GM18870 (cell line): Measurements from ENCODE around the gene RNF138.
"Not testable (repeated sequence)": the region's sequence is repeated elsewhere in the genome, so short reads cannot be mapped to it uniquely, and the experiment has no call there.

Experiments used
- ATAC-seq: cut with Tn5 transposase; IDR thresholded peaks from one replicate; pipeline ENCODE4 v1.9.1; 2021; ENCODE audit warnings: moderate library complexity; ENCODE audit not compliant: unreplicated experiment

The RNF138 gene

GRCh38 chr18:32095192-32095899 is 3.7 kb downstream of the RNF138 start:
- ATAC-seq, result no peak

- ATAC-seq, result no peak
These were observed 4.2 kb downstream of the RNF138 start for GRCh38 chr18:32095900-32096229.

GRCh38 chr18:32096946-32097345 is 5.3 kb downstream of the RNF138 start:
- ATAC-seq, result no peak

GRCh38 chr18:32104516-32104915 is 12.8 kb downstream of the RNF138 start:
- ATAC-seq, result no peak

- no peak for ATAC-seq
These were observed 18.3 kb downstream of the RNF138 start for GRCh38 chr18:32110005-32110404.

- no peak for ATAC-seq
These were observed 20.0 kb downstream of the RNF138 start for GRCh38 chr18:32111706-32112105.

- no peak for ATAC-seq
These were observed 21.2 kb downstream of the RNF138 start for GRCh38 chr18:32112826-32113225.

GRCh38 chr18:32114293-32114942 is 22.7 kb downstream of the RNF138 start:
- no peak for ATAC-seq

GRCh38 chr18:32122039-32122438 is 30.4 kb downstream of the RNF138 start:
- no peak for ATAC-seq

GRCh38 chr18:32126538-32126937 is 34.9 kb downstream of the RNF138 start:
- ATAC-seq, result no peak

GRCh38 chr18:32135625-32136024 is 44.0 kb downstream of the RNF138 start:
- no peak for ATAC-seq

GRCh38 chr18:32138332-32138982 is 46.8 kb downstream of the RNF138 start:
- ATAC-seq, result no peak

- ATAC-seq, result no peak
These were observed 48.2 kb downstream of the RNF138 start for GRCh38 chr18:32139835-32140283.

GRCh38 chr18:32148185-32148870 is 56.7 kb downstream of the RNF138 start:
- no peak for ATAC-seq

GRCh38 chr18:32152705-32153448 is 61.2 kb downstream of the RNF138 start:
- ATAC-seq, result peak; percentile 87

- ATAC-seq, result no peak
These were observed 65.2 kb downstream of the RNF138 start for GRCh38 chr18:32156855-32157254.

- ATAC-seq, result no peak
These were observed 65.9 kb downstream of the RNF138 start for GRCh38 chr18:32157580-32157979.

- ATAC-seq, result peak; percentile 91
These were observed 66.5 kb downstream of the RNF138 start for GRCh38 chr18:32158108-32158624.

- not testable (repeated sequence) for ATAC-seq
These were observed 67.0 kb downstream of the RNF138 start for GRCh38 chr18:32158631-32159030.

GRCh38 chr18:32160547-32160946 is 68.9 kb downstream of the RNF138 start:
- no peak for ATAC-seq
